Inflammatory macrophage treated with lipopolysaccharide for 4 hours (primary cell): ENCODE results near the gene STIM2.
"Not testable (repeated sequence)": the region's sequence is repeated elsewhere in the genome, so short reads cannot be mapped to it uniquely, and the experiment has no call there.

ENCODE experiments used
- DNase-seq: peaks from one replicate; pipeline ENCODE4 v3.0.0-alpha.2; 2020

The STIM2 gene

GRCh38 chr4:26870576-26871262, 10.1 kb downstream of the STIM2 start:
- DNase-seq, result no peak

- no peak for DNase-seq
Observed at GRCh38 chr4:26871611-26872010, 11.0 kb downstream of the STIM2 start.

- peak; percentile 20 for DNase-seq
Observed at GRCh38 chr4:26873391-26874026, 12.9 kb downstream of the STIM2 start.

- DNase-seq, result no peak
Observed at GRCh38 chr4:26874110-26874509, 13.5 kb downstream of the STIM2 start.

GRCh38 chr4:26877406-26877805, 16.8 kb downstream of the STIM2 start:
- DNase-seq, result no peak

- peak; percentile 38 for DNase-seq
Observed at GRCh38 chr4:26877961-26878360, 17.3 kb downstream of the STIM2 start.

GRCh38 chr4:26878794-26879391, 18.3 kb downstream of the STIM2 start:
- DNase-seq, result no peak

GRCh38 chr4:26879805-26880204, 19.2 kb downstream of the STIM2 start:
- no peak for DNase-seq

- DNase-seq, result no peak
Observed at GRCh38 chr4:26884026-26884425, 23.4 kb downstream of the STIM2 start.

GRCh38 chr4:26884486-26884988, 23.9 kb downstream of the STIM2 start:
- DNase-seq, result no peak

GRCh38 chr4:26885912-26886274, 25.3 kb downstream of the STIM2 start:
- peak; percentile 93 for DNase-seq

GRCh38 chr4:26887143-26887542, 26.5 kb downstream of the STIM2 start:
- DNase-seq, result peak; percentile 44

GRCh38 chr4:26887809-26888208, 27.2 kb downstream of the STIM2 start:
- no peak for DNase-seq

GRCh38 chr4:26889356-26889755, 28.7 kb downstream of the STIM2 start:
- DNase-seq, result no peak

- DNase-seq, result no peak
Observed at GRCh38 chr4:26891054-26891453, 30.4 kb downstream of the STIM2 start.

GRCh38 chr4:26891867-26892266, 31.2 kb downstream of the STIM2 start:
- DNase-seq, result no peak

GRCh38 chr4:26892480-26893150, 32.0 kb downstream of the STIM2 start:
- no peak for DNase-seq

GRCh38 chr4:26893491-26893890, 32.9 kb downstream of the STIM2 start:
- no peak for DNase-seq

- not testable (repeated sequence) for DNase-seq
Observed at GRCh38 chr4:26894881-26895280, 34.2 kb downstream of the STIM2 start.

GRCh38 chr4:26896636-26897035, 36.0 kb downstream of the STIM2 start:
- DNase-seq, result no peak

- no peak for DNase-seq
Observed at GRCh38 chr4:26899991-26900390, 39.4 kb downstream of the STIM2 start.

- DNase-seq, result no peak
Observed at GRCh38 chr4:26900765-26901164, 40.1 kb downstream of the STIM2 start.

- DNase-seq, result no peak
Observed at GRCh38 chr4:26905172-26905571, 44.5 kb downstream of the STIM2 start.
